NOMO-1 (cell line): ENCODE data around the gene DUSP3.
A peak's percentile ranks its signal among the peaks of the same experiment; 100 is the strongest.

Experiments used
- DNase-seq, 2 experiments: peaks; one replicate each; lab custom pipeline; 2025; ENCODE audit not compliant: unreplicated experiment in 2 of 2; lab: John Stamatoyannopoulos, UW

DUSP3 gene

GRCh38 chr17:43778337-43779144 lies at the start of gene DUSP3:
Gene DUSP3 (minus strand): TSS chr17:43778977. CDS start chr17:43778924, 53 bp downstream.
- DNase-seq, result peak; percentile 63 to 82

- DNase-seq, result no peak
Observed at GRCh38 chr17:43827596-43827995, 48.8 kb upstream of the DUSP3 start.

GRCh38 chr17:43826206-43826605 lies 47.4 kb upstream of the DUSP3 start:
- DNase-seq, result no peak

GRCh38 chr17:43825567-43825966 lies 46.8 kb upstream of the DUSP3 start:
- DNase-seq, result no peak

GRCh38 chr17:43823350-43824084 lies 44.7 kb upstream of the DUSP3 start:
- DNase-seq, result no peak

- DNase-seq, result no peak
Observed at GRCh38 chr17:43822570-43823190, 43.9 kb upstream of the DUSP3 start.

GRCh38 chr17:43820759-43821158 lies 42.0 kb upstream of the DUSP3 start:
- DNase-seq, result no peak

- no peak for DNase-seq
Observed at GRCh38 chr17:43818966-43819365, 40.2 kb upstream of the DUSP3 start.

GRCh38 chr17:43817826-43818225 lies 39.0 kb upstream of the DUSP3 start:
- DNase-seq, result no peak

- DNase-seq, result no peak
Observed at GRCh38 chr17:43816336-43817320, 37.9 kb upstream of the DUSP3 start.

GRCh38 chr17:43814714-43815113 lies 35.9 kb upstream of the DUSP3 start:
- no peak for DNase-seq

GRCh38 chr17:43814026-43814425 lies 35.2 kb upstream of the DUSP3 start:
- DNase-seq, result no peak

- DNase-seq, result no peak
Observed at GRCh38 chr17:43813386-43813785, 34.6 kb upstream of the DUSP3 start.

GRCh38 chr17:43812396-43813265 lies 33.9 kb upstream of the DUSP3 start:
- DNase-seq, result no peak

GRCh38 chr17:43810823-43811222 lies 32.0 kb upstream of the DUSP3 start:
- no peak for DNase-seq

GRCh38 chr17:43810226-43810715 lies 31.5 kb upstream of the DUSP3 start:
- no peak for DNase-seq

GRCh38 chr17:43809121-43809520 lies 30.3 kb upstream of the DUSP3 start:
- no peak for DNase-seq

- no peak for DNase-seq
Observed at GRCh38 chr17:43808076-43808475, 29.3 kb upstream of the DUSP3 start.

- no peak for DNase-seq
Observed at GRCh38 chr17:43805117-43805516, 26.3 kb upstream of the DUSP3 start.
